HCT116 (cell line): ENCODE results near the gene CXXC5. TPM values are rescaled to one million over a fixed set of nuclear protein-coding genes. Genes with fewer than 3 reads are reported as not detected.

Source experiments
- ATAC-seq: fragments of 200-7000 bp; cut with Tn5 transposase; 2 replicates; pipeline ENCODE4 v1.9.1; 2020; ENCODE audit warnings: mild to moderate bottlenecking, moderate library complexity
- BruUV-seq: library from RNA; stranded (reverse); fragments of 400-500 nt; replicated peaks from 2 replicates; lab custom pipeline; 2021; lab: Mats Ljungman, UMichigan
- CTCF ChIA-PET: fragments of 300-600 bp; sonication (Branson Sonifier 250); formaldehyde crosslinking; loops from one replicate; lab custom pipeline; 2021; ENCODE audit warnings: antibody characterized with exemption; lab: Charles Lee
- POLR2A ChIA-PET: fragments of 300-600, 350-600 bp; sonication (Branson Sonifier 250); formaldehyde crosslinking; loops from one replicate; lab custom pipeline; 2021; ENCODE audit warnings: antibody characterized with exemption; lab: Charles Lee
- RAD21 ChIA-PET, 2 experiments: fragments of 300-600 bp; sonication (Branson Sonifier 250); formaldehyde crosslinking; loops; one replicate each; lab custom pipeline; 2023; ENCODE audit warnings: low total read pairs in 2 of 2; ENCODE audit not compliant: uncharacterized antibody in 2 of 2, unreplicated experiment in 2 of 2, low non-redundant PET in 1 of 2; lab: Charles Lee
- DNase-seq: peaks from one replicate; pipeline ENCODE4 v3.0.0-alpha.2; 2010; ENCODE audit warnings: low read depth, low spot score
- H2AFZ ChIP-seq: fragments of 200-600 bp; shearing (Covaris generic), sonication (generic); 2 replicates; pipeline ENCODE4 v1.6.1; 2017; ENCODE audit warnings: low read depth, mixed run types, mixed read lengths, antibody characterized with exemption, low read length; ENCODE audit not compliant: poor library complexity, severe bottlenecking
- H3K27ac ChIP-seq: 2 replicates; pipeline ENCODE4 v1.5.1; 2012; ENCODE audit warnings: low read depth, low read length
- H3K27me3 ChIP-seq: fragments of 200-600 bp; sonication (generic); 2 replicates; pipeline ENCODE4 v1.6.1; 2016; ENCODE audit warnings: mixed run types, low read length, mixed read lengths; ENCODE audit not compliant: insufficient read depth
- H3K36me3 ChIP-seq, 2 experiments: fragments of 200-500 bp in 1 of 2; fragments of 200-600 bp in 1 of 2; sonication (Bioruptor generic) in 1 of 2; sonication (generic) in 1 of 2; 2 replicates each; pipeline versions ENCODE4 v1.5.1 to v1.6.1; 2014 to 2016; ENCODE audit warnings: low read length in 2 of 2, inconsistent platforms in 1 of 2, mixed read lengths in 1 of 2, mixed run types in 1 of 2; ENCODE audit not compliant: insufficient read depth in 2 of 2, control insufficient read depth in 1 of 2
- H3K4me1 ChIP-seq, 2 experiments: fragments of 200-600 bp in 1 of 2; sonication (generic) in 1 of 2; 2 replicates each; pipeline versions ENCODE4 v1.5.1 to v1.6.1; 2012 to 2017; ENCODE audit warnings: low read length in 2 of 2, inconsistent platforms in 1 of 2, mild to moderate bottlenecking in 1 of 2, mixed read lengths in 1 of 2, mixed run types in 1 of 2, moderate library complexity in 1 of 2; ENCODE audit not compliant: insufficient read depth in 2 of 2, control insufficient read depth in 1 of 2
- H3K4me2 ChIP-seq: fragments of 200-600 bp; sonication (generic); 2 replicates; pipeline ENCODE4 v1.6.1; 2017; ENCODE audit warnings: mixed run types, low read length, mixed read lengths
- H3K4me3 ChIP-seq, 2 experiments: fragments of 200-600 bp in 1 of 2; sonication (generic) in 1 of 2; replicated peaks in 1 of 2; 2 replicates each; pipeline ENCODE4 v1.5.1; 2011 to 2016; ENCODE audit warnings: low read length in 2 of 2, control low read depth in 1 of 2, low read depth in 1 of 2, mild to moderate bottlenecking in 1 of 2, mixed read lengths in 1 of 2, mixed run types in 1 of 2
- H3K79me2 ChIP-seq: fragments of 200-600 bp; sonication (generic); 2 replicates; pipeline ENCODE4 v1.6.1; 2017; ENCODE audit warnings: mild to moderate bottlenecking, mixed run types, low read length, moderate library complexity, mixed read lengths; ENCODE audit not compliant: insufficient read depth
- H3K9ac ChIP-seq: fragments of 200-600 bp; sonication (generic); 2 replicates; pipeline ENCODE4 v1.6.1; 2016; ENCODE audit warnings: low read length, mixed read lengths
- H3K9me2 ChIP-seq: fragments of 200-600 bp; sonication (generic), shearing (Covaris generic); 2 replicates; pipeline ENCODE4 v1.6.1; 2017; ENCODE audit warnings: mixed run types, mild to moderate bottlenecking, moderate library complexity; ENCODE audit not compliant: insufficient read depth
- H3K9me3 ChIP-seq, 2 experiments: fragments of 200-500 bp in 1 of 2; fragments of 200-600 bp in 1 of 2; sonication (Bioruptor generic) in 1 of 2; sonication (generic) in 1 of 2; 2 replicates each; pipeline ENCODE4 v1.6.1; 2014 to 2017; ENCODE audit warnings: low read length in 2 of 2, mixed read lengths in 2 of 2, inconsistent platforms in 1 of 2, low read depth in 1 of 2, mild to moderate bottlenecking in 1 of 2, mixed run types in 1 of 2, moderate library complexity in 1 of 2; ENCODE audit not compliant: control insufficient read depth in 1 of 2, insufficient read depth in 1 of 2
- H4K20me1 ChIP-seq: fragments of 200-600 bp; sonication (generic), shearing (Covaris generic); 2 replicates; pipeline ENCODE4 v1.6.1; 2017; ENCODE audit warnings: mixed run types, mild to moderate bottlenecking, moderate library complexity; ENCODE audit not compliant: insufficient read depth
- EGR1 ChIP-seq: IDR thresholded peaks from 2 replicates; pipeline ENCODE4 v1.6.1; 2012; ENCODE audit warnings: low read depth
- JUND ChIP-seq: IDR thresholded peaks from 2 replicates; pipeline ENCODE4 v1.6.1; 2012
- RAD21 ChIP-seq: IDR thresholded peaks from 2 replicates; pipeline ENCODE4 v1.6.1; 2012; ENCODE audit warnings: low read depth, mild to moderate bottlenecking
- REST ChIP-seq: IDR thresholded peaks from 2 replicates; pipeline ENCODE4 v1.6.1; 2012; ENCODE audit warnings: low read depth
- ZBTB33 ChIP-seq: IDR thresholded peaks from 2 replicates; pipeline ENCODE4 v1.6.1; 2011; ENCODE audit warnings: mild to moderate bottlenecking, low read length, moderate library complexity; ENCODE audit not compliant: insufficient replicate concordance; ENCODE audit errors: extremely low read depth
- ZFX ChIP-seq: fragments of 450-650 bp; IDR thresholded peaks from 2 replicates; pipeline ENCODE4 v1.6.1; 2017
- intact Hi-C: fragments of 100-400 bp; cut with micrococcal nuclease; formaldehyde crosslinking; loops from 2 replicates; pipeline ENCODE4 v1.10.0; 2022
- total RNA-seq: library from RNA; stranded (reverse); gene quantifications from one replicate; pipeline ENCODE4 v1.2.1, GENCODE V29; 2021; ENCODE audit not compliant: unreplicated experiment

The CXXC5 gene
- total RNA-seq, 1 experiment from 2014 or later, result 43.1 TPM

- H4K20me1 ChIP-seq, result no peaks in the 10 kb centered on the region
- no peak for ATAC-seq
- CTCF ChIA-PET, result no interaction called here
- intact Hi-C loops, result no loop called here
- H3K9me3 ChIP-seq, result no peaks in the 10 kb centered on the region
- no peak overlapping the region for H3K9ac ChIP-seq
- no peak overlapping the region for H3K4me3 ChIP-seq
- no peak for TF ChIP-seq JUND
- no peak for TF ChIP-seq REST
- no peak for TF ChIP-seq ZFX
- no peak for TF ChIP-seq EGR1
- no peak for TF ChIP-seq ZBTB33
- no peak for TF ChIP-seq RAD21
- TF ChIP-seq, all 23 proteins: peak for 0
- ChIA-PET RAD21 (no interaction called here), POLR2A (interaction anchor here (0.8 to 1.5 kb wide), 2 partner anchors 8 to 15 kb away, joined by 3 to 4 read pairs; no protein-coding TSS in a partner anchor)
- Histone ChIP-seq H3K27ac (peak overlapping the region; percentile 79; the same call in 1 of the 2 replicates), H3K27me3 (no peaks in the 10 kb centered on the region), H3K79me2 (peaks cover 98% of the 10 kb centered on the region), H3K36me3 (peaks cover 0 to 4% of the 10 kb centered on the region in 2 experiments; a peak in 1 of 4 replicates), H3K9me2 (no peaks in the 10 kb centered on the region), H3K4me2 (peak overlapping the region; percentile 87; the same call in 1 of the 2 replicates), H3K4me1 (peaks cover 55 to 71% of the 10 kb centered on the region in 2 experiments), H2AFZ (no peak overlapping the region)
- BruUV-seq, result no TSS peak
- DNase-seq, result no peak
Measured at GRCh38 chr5:139666551-139666950, 18.4 kb downstream of the CXXC5 start.
